SH-SY5Y (cell line): Measurements from ENCODE around the gene ZNF277.

Experiments used
- GATA2 ChIP-seq: IDR thresholded peaks from 2 replicates; pipeline ENCODE4 v1.6.1; 2011; ENCODE audit warnings: mild to moderate bottlenecking, low read depth, low read length
- GATA3 ChIP-seq: IDR thresholded peaks from 2 replicates; pipeline ENCODE4 v1.6.1; 2011; ENCODE audit warnings: low read depth, mild to moderate bottlenecking, low read length, moderate library complexity

- no peak for TF ChIP-seq GATA3
- no peak for TF ChIP-seq GATA2
Measured at GRCh38 chr7:112302566-112302965, 96.1 kb downstream of the ZNF277 start.
